Mononuclear cell (primary cell): ENCODE measurements around the gene ZNF556. TPM values are rescaled to one million over a fixed set of nuclear protein-coding genes. Genes with fewer than 3 reads are reported as not detected.
"Not testable (repeated sequence)": the region's sequence is repeated elsewhere in the genome, so short reads cannot be mapped to it uniquely, and the experiment has no call there.

ENCODE experiments used
- H3K27me3 ChIP-seq: 2 replicates; pipeline ENCODE4 v1.6.0; 2011; ENCODE audit warnings: low read length, control low read depth; ENCODE audit not compliant: insufficient read depth
- H3K4me1 ChIP-seq: 2 replicates; pipeline ENCODE4 v1.5.1; 2011; ENCODE audit warnings: mild to moderate bottlenecking, low read length, control low read depth; ENCODE audit not compliant: insufficient read depth
- H3K4me3 ChIP-seq: 2 replicates; pipeline ENCODE4 v1.5.1; 2011; ENCODE audit warnings: mild to moderate bottlenecking, low read length, moderate library complexity
- H3K9me3 ChIP-seq: 2 replicates; pipeline ENCODE4 v1.5.1; 2011; ENCODE audit warnings: low read depth, mild to moderate bottlenecking, control low read depth, low read length
- total RNA-seq: library from RNA; depleted of rRNA; stranded (reverse); fragments of >200 nt; gene quantifications from one replicate; pipeline ENCODE4 v1.2.3, GENCODE V29; 2012

Gene ZNF556
- total RNA-seq, 1 donor, result not detected

GRCh38 chr19:2877398-2878331, 10.5 kb downstream of the ZNF556 start:
- Histone ChIP-seq H3K9me3 (peaks cover 16% of the 10 kb centered on the region), H3K4me1 (no peaks in the 10 kb centered on the region), H3K4me3 (no peak overlapping the region), H3K27me3 (no peaks in the 10 kb centered on the region)

- Histone ChIP-seq H3K27me3 (no peaks in the 10 kb centered on the region), H3K4me1 (no peaks in the 10 kb centered on the region), H3K9me3 (peaks cover 3% of the 10 kb centered on the region), H3K4me3 (no peak overlapping the region)
Measured at GRCh38 chr19:2883686-2884439, 16.7 kb downstream of the ZNF556 start.

DNA sequence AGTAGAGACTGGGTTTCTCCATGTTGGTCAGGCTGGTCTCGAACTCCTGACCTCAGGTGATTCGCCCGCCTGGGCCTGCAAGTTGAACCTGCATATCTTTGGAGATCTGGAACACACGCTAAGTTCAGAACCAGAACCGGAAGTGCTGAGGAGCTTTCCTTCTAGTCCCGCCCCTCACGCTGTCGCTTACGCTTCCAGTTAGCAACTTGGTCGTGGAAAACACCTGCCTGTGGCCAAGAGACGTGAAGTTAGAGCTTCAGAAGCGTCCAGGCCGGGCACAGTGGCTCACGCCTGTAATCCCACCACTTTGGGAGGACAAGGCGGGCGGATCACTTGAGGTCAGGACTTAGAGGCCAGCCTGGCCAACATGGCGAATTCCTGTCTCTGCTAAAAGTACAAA, 18.6 kb downstream of the ZNF556 start:
- Histone ChIP-seq H3K4me1 (no peaks in the 10 kb centered on the region), H3K9me3 (no peaks in the 10 kb centered on the region), H3K4me3 (no peak overlapping the region), H3K27me3 (no peaks in the 10 kb centered on the region)

DNA sequence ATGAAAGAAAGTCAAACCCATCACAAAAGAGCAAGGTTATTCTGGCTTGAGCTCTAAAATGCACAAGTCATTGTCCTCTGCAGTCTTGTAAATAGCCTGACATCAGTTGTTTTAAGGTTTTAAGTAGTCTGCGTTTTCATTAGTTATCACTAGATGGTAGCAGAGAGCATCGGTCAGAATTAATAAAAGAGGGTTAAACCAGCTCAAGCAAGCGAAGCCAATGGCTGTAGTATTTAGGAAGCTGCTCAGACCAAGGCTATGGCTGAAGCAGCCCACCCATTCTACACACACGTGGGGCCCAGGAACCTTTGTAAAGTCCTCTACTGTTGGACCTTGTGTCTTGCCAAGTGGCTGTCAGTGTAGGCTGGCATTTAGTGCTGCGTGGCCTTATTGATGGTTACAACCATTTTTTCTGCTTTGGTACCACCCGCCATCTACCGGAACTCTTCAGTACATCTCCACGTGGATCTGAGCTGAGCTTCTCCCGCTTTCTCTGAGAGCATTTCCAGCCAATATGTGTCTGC, 20.3 kb downstream of the ZNF556 start:
- Histone ChIP-seq H3K4me3 (no peak overlapping the region), H3K9me3 (no peaks in the 10 kb centered on the region), H3K4me1 (no peaks in the 10 kb centered on the region), H3K27me3 (no peaks in the 10 kb centered on the region)

GRCh38 chr19:2888731-2889224, 21.6 kb downstream of the ZNF556 start:
- Histone ChIP-seq H3K4me3 (no peak overlapping the region), H3K27me3 (no peaks in the 10 kb centered on the region), H3K4me1 (no peaks in the 10 kb centered on the region), H3K9me3 (no peaks in the 10 kb centered on the region)

- H3K4me3 ChIP-seq, H3K4me1 ChIP-seq, H3K9me3 ChIP-seq, H3K27me3 ChIP-seq: not testable (repeated sequence)
Measured at GRCh38 chr19:2890531-2890930, 23.4 kb downstream of the ZNF556 start.

DNA sequence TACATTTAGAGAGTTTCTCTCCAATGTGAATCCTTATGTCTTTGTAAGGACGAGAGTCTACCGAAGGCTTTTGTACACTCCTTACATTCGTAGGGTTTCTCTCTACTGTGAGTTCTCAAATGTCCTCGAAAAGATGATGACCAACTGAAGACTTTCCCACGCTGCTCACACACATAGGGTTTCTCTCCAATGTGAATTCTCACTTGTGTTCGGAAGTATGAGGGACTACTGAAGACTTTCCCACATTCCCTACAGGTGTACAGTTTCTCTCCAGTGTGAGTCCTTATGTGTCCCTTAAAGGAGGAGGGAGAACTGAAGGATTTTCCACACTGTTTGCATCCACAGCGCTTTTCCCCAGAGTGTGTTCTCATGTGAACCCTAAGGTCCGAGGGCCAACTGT, 29.6 kb downstream of the ZNF556 start:
- Histone ChIP-seq H3K27me3 (no peaks in the 10 kb centered on the region), H3K9me3 (peaks cover 6% of the 10 kb centered on the region), H3K4me3 (no peak overlapping the region), H3K4me1 (peaks cover 9% of the 10 kb centered on the region)

DNA sequence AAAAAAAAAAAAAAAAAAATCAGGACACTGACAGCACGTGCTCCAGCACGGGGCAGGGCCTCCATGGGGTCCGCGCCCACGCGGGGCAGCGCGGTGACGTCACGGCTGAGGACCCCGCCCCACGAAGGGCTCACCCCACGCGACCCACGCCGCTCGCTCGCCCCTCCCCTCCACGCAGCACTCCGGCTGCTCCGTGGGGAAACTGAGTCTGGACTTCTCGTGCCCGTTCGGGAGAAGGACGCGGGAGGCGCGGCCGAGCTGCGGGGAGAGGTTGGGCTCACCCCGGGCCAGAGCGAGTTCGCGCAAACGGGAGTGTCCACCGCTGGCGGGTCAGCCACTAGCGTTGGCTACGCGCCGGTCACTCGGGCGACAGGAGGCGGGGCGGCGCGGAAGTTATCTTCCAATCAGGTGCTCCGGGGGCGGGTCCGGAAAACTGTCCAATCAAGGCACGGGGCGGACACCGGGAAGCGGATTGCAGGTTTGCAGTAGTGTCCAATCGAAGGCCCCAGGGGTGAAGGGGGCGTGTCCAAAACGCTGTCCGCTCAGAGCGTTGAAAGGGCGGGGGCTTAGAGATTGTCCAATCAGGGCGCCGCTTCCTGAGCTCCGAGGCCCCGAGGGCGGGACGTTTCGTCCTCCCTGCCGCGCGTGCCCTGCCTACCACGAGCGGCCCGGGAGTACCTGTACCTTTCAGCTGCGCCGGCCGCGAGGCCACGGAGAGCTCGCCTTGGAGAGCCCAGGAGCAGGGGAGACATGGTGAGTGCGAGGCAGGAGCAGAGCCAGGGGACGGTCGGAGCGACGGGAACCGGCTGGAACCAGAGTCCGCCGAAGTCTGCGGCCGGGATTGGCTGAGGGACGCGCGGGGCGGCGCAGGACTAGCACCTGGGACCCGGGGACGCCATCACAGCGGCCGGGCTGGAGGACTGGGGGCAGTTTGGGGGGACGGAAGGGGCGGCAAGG, 33.4 kb downstream of the ZNF556 start, which contains the start of gene ZNF57:
Gene ZNF57 (plus strand): TSS at position 633 of the 957 bp plus-strand sequence. CDS start 118 bp downstream, at position 751.
- H3K4me3 ChIP-seq, result peak within 1 kb of the TSS; percentile 49
- peaks cover 11% of the 10 kb centered on the region for H3K4me1 ChIP-seq
- H3K27me3 ChIP-seq, result no peaks in the 10 kb centered on the region
- peaks cover 6% of the 10 kb centered on the region for H3K9me3 ChIP-seq

- Histone ChIP-seq H3K4me3 (no peak overlapping the region), H3K9me3 (no peaks in the 10 kb centered on the region), H3K4me1 (peaks cover 11% of the 10 kb centered on the region), H3K27me3 (no peaks in the 10 kb centered on the region)
Measured at GRCh38 chr19:2902590-2903218, 35.6 kb downstream of the ZNF556 start.

- H3K9me3 ChIP-seq, H3K27me3 ChIP-seq, H3K4me3 ChIP-seq: not testable (repeated sequence)
- peaks cover 11% of the 10 kb centered on the region for H3K4me1 ChIP-seq
Measured at GRCh38 chr19:2903326-2903725, 36.2 kb downstream of the ZNF556 start.

GRCh38 chr19:2905918-2906519, 38.9 kb downstream of the ZNF556 start:
- Histone ChIP-seq H3K4me3 (no peak overlapping the region), H3K4me1 (peaks cover 8% of the 10 kb centered on the region), H3K27me3 (no peaks in the 10 kb centered on the region), H3K9me3 (no peaks in the 10 kb centered on the region)

DNA sequence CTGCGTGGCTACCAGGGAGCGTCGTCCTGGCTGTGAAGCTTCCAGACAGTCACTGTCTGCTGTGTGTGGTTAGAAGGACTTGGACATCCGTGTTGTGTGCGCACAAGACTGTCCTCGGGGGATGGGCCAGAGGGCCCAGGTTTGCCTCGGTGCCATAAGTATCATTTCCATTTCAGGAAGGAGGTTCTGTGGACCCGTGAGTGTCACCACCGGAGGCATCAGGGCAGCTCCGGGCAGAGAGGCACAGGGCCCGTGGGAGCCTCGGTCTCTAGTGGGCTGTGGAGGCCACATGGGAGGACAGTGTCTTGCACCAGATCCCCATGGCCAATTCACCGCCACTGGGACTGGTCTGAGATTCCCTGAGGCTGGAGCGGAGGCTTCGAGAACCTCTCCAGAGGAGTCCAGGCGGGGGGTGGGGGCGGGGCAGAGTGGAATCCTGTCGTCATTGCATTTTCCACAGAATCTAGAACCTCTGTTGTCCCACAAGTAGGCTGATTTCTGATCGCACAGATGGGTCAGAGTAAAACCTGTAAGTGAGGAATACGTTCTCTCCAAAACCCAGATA, 39.6 kb downstream of the ZNF556 start:
- H3K27me3 ChIP-seq, result no peaks in the 10 kb centered on the region
- no peaks in the 10 kb centered on the region for H3K9me3 ChIP-seq
- peaks cover 1% of the 10 kb centered on the region for H3K4me1 ChIP-seq
- no peak overlapping the region for H3K4me3 ChIP-seq

GRCh38 chr19:2912306-2912705, 45.2 kb downstream of the ZNF556 start:
- Histone ChIP-seq H3K4me3 (no peak overlapping the region), H3K9me3 (peaks cover 7% of the 10 kb centered on the region), H3K4me1 (no peaks in the 10 kb centered on the region), H3K27me3 (no peaks in the 10 kb centered on the region)
